ENCODE measurements around the gene MBD3. TPM values are rescaled to one million over a fixed set of nuclear protein-coding genes. Genes with fewer than 3 reads are reported as not detected.
A peak's percentile ranks its signal among the peaks of the same experiment; 100 is the strongest.

The MBD3 gene
- total and polyA plus RNA-seq, 2 experiments from 2014 or later = 27.6 to 118 TPM

DNA sequence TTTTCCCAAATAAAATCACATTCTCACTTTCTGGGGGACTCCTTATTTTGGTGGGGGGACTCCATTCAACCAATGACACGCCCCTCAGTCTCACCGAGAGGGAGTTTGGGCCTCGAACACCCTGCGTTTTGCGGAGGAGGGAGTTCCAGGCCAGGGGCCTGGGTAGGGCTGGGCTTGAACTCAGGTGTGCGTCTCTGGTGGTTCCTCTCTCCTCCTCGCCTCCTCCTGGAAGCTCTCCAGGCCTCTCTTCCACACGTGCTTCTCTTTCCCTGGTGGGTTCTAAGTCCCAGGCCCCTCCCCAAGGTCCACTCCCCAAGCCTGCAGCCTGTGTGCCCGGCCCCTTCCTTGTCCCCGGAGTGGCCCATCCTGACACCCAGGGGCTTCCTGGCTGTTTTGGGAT lies 39.2 kb downstream of the MBD3 start:
- H3K27ac Mint-ChIP-seq = no peak overlapping the region
- peaks cover 6% of the 10 kb centered on the region; the same call in 1 of the 2 replicates for H3F3A ChIP-seq (replicated peaks; ENCODE audit: low read depth)
- H3K4me2 ChIP-seq = no peak overlapping the region
- TF ChIP-seq EZH2 (IDR thresholded peaks at IDR 0.05; ENCODE audit: low read depth, unreplicated experiment) = no peak
- no peak for TF ChIP-seq ZNF331 (CRISPR knock-in tag; IDR thresholded peaks at IDR 0.05; ENCODE audit: low read depth)
- TF ChIP-seq POLR2AphosphoS5 (IDR thresholded peaks at IDR 0.05; ENCODE audit: low read depth) = no peak
- no peak for TF ChIP-seq CREB1 (CRISPR knock-in tag; IDR thresholded peaks at IDR 0.05; ENCODE audit: low read depth)
- no peak for TF ChIP-seq ZNF114 (CRISPR knock-in tag; IDR thresholded peaks at IDR 0.05)
- no peak for TF ChIP-seq EZH2phosphoT487 (IDR thresholded peaks at IDR 0.05; ENCODE audit: unreplicated experiment)
- no peak for TF ChIP-seq ZNF462 (CRISPR knock-in tag; IDR thresholded peaks at IDR 0.05)
- peaks cover 4% of the 10 kb centered on the region for H3K79me2 ChIP-seq (replicated peaks; ENCODE audit: insufficient read depth)
- peaks cover 3% of the 10 kb centered on the region; the same call in 1 of the 2 replicates for H3K36me3 ChIP-seq (ENCODE audit: insufficient read depth)
- no peak overlapping the region for H3K4me3 Mint-ChIP-seq
- peaks cover 12% of the 10 kb centered on the region for H3K27me3 Mint-ChIP-seq (ENCODE audit: insufficient read depth, low read depth, poor library complexity)
- no peaks in the 10 kb centered on the region for H3K27me3 ChIP-seq (ENCODE audit: insufficient read depth)
- no peak overlapping the region for H3K4me3 ChIP-seq
- H4K20me1 ChIP-seq (replicated peaks; ENCODE audit: insufficient read depth) = peaks cover 7% of the 10 kb centered on the region
- peaks cover 3% of the 10 kb centered on the region; the same call in 2 of the 3 replicates for H3K9me3 Mint-ChIP-seq
- ATAC-seq = peak; percentile 41
- no peaks in the 10 kb centered on the region; the same call in 1 of the 2 replicates for H3K4me1 ChIP-seq (ENCODE audit: insufficient read depth)
- peaks cover 7% of the 10 kb centered on the region; the same call in 1 of the 3 replicates for H3K36me3 Mint-ChIP-seq (ENCODE audit: low read depth)
- no peak overlapping the region for H3K27ac ChIP-seq (ENCODE audit: low read depth)
- H2AFZ ChIP-seq = no peak overlapping the region
- DNase-seq (ENCODE audit: low spot score) = no peak
- H3K9me2 ChIP-seq (ENCODE audit: insufficient read depth) = no peaks in the 10 kb centered on the region
- H3K4me1 Mint-ChIP-seq = no peaks in the 10 kb centered on the region
